Mononuclear cell (primary cell): ENCODE data around the gene SBF2. TPM values are rescaled to one million over a fixed set of nuclear protein-coding genes. Genes with fewer than 3 reads are reported as not detected.

ENCODE experiments used
- H3K27me3 ChIP-seq: 2 replicates; pipeline ENCODE4 v1.6.0; 2011; ENCODE audit warnings: low read length, control low read depth; ENCODE audit not compliant: insufficient read depth
- H3K4me1 ChIP-seq: 2 replicates; pipeline ENCODE4 v1.5.1; 2011; ENCODE audit warnings: mild to moderate bottlenecking, low read length, control low read depth; ENCODE audit not compliant: insufficient read depth
- H3K4me3 ChIP-seq: 2 replicates; pipeline ENCODE4 v1.5.1; 2011; ENCODE audit warnings: mild to moderate bottlenecking, low read length, moderate library complexity
- H3K9me3 ChIP-seq: 2 replicates; pipeline ENCODE4 v1.5.1; 2011; ENCODE audit warnings: low read depth, mild to moderate bottlenecking, control low read depth, low read length
- total RNA-seq: library from RNA; depleted of rRNA; stranded (reverse); fragments of >200 nt; gene quantifications from one replicate; pipeline ENCODE4 v1.2.3, GENCODE V29; 2012

SBF2 gene
- total RNA-seq, 1 donor = 35.1 TPM

DNA sequence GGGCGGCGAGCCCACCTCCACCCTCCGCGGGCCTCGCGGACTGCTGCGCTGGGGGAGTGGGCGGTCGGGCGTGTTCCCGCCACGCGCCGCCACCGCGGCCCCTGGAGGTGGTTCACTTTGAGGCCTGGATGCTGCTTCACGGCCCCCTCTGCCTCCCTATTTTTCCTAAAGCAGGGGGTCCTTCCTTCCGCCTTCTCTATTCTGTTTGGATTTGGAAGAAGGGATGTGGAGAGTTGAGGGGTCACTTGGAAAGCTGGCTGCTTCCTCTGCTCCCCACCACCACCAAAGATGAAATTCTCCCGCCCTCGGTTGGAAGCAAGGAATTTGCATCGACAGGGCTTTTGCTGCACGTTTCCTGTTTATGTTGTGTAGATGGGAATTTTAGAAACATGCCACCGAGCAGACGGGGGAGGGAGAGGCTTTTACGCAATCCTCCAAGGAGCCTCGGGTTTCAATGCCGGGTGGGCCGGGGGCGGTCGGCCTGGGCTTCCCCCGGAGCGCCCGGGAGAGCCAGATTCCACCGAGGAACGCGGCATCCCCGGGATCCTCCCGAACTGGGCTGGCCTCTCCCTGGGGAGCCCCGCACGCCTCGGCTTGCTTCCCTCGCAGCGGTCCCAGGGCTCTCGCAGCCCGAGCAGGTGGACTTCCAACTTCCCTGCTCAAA is 403 bp upstream of the SBF2 start:
- no peaks in the 10 kb centered on the region for H3K9me3 ChIP-seq

GRCh38 chr11:10291801-10292638 is 2.0 kb downstream of the SBF2 start:
- H3K4me1 ChIP-seq = peaks cover 73% of the 10 kb centered on the region
- no peak overlapping the region for H3K4me3 ChIP-seq
- H3K9me3 ChIP-seq = no peaks in the 10 kb centered on the region
- H3K27me3 ChIP-seq = peaks cover 27% of the 10 kb centered on the region

More for the DNA sequence above, 403 bp upstream of the SBF2 start:
- Histone ChIP-seq H3K4me3 (peak overlapping the region; percentile 73), H3K27me3 (peaks cover 29% of the 10 kb centered on the region), H3K4me1 (peaks cover 62% of the 10 kb centered on the region)

DNA sequence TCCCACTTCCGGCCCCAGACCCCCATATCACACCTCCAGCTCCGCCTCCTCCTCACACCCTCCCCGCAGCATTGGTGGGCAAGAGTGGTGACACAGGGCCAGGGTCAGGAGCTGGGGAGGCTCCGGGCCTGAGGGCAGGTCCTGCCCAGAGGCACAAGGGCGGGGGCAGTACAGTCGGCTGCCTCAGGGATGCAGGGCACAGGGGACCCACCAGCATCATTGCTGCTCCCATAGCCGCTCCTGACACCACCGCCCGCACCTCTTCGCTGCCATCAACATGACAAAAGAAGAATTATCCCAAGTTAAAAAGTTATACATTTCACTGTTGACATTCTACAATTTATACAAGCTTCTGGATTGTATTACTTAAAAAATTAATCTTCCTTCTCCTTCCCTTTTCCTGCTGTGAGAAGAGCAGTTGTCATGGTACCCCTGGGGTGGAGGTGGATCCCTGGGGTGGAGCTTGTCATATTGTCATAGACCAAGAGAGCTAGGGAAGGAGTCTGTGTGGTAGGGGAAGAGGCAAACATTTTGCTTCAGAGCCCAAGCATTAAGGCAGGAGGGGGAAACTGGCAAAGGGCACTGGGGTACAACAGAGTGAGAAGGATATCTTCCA is 4.1 kb downstream of the SBF2 start:
- Histone ChIP-seq H3K4me3 (no peak overlapping the region), H3K27me3 (peaks cover 6% of the 10 kb centered on the region), H3K9me3 (no peaks in the 10 kb centered on the region), H3K4me1 (peaks cover 78% of the 10 kb centered on the region)

- Histone ChIP-seq H3K9me3 (no peaks in the 10 kb centered on the region), H3K4me1 (peaks cover 76% of the 10 kb centered on the region), H3K4me3 (no peak overlapping the region), H3K27me3 (no peaks in the 10 kb centered on the region)
Observed at GRCh38 chr11:10288881-10289764, 4.9 kb downstream of the SBF2 start.

DNA sequence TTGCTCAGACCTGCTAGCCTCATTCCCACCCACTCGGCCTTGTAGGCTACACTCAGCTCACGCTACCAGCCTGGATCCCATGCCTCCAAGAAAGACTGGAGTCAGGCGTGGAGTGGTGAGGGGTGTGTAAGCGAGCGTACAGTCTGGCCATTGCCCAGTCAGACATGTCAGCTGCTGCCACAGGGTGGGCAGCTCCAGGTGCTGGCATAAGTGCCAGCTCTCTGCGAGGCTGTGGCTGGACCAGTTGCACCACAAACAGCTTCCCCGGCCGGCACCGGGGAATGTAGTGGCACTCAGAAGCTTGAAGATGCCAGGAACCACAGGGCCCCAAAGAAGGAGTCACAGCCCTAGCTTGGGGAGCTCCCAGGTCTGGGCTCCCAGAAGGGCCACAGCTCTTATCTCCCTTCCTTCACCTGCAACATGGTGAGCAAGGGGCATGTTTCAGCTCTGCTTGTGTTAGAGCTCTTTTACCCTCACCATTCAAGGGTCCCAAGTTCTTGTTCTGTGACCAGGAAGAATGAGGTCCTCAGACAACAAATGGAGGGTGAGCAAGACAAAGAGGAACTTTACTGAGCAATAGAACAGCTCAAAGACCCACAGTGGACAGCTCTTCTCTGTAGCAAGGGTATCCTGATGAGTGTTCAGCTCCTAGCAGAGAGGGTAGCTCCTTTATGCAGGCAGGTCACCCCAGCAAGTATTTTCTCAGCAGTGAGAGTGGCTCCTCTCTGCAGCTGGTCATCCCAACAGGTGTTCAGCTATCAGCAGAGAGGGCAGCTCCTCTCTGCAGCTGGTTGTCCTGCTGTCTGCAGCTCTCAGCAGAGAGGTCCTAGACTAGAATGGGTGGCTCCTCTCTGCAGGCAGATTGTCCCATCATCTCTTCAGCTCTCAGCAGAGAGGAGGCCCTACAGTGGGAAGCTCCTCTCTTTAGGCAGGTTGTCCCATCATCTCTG is 6.0 kb downstream of the SBF2 start:
- no peaks in the 10 kb centered on the region for H3K27me3 ChIP-seq
- no peak overlapping the region for H3K4me3 ChIP-seq
- peaks cover 70% of the 10 kb centered on the region for H3K4me1 ChIP-seq
- no peaks in the 10 kb centered on the region for H3K9me3 ChIP-seq

DNA sequence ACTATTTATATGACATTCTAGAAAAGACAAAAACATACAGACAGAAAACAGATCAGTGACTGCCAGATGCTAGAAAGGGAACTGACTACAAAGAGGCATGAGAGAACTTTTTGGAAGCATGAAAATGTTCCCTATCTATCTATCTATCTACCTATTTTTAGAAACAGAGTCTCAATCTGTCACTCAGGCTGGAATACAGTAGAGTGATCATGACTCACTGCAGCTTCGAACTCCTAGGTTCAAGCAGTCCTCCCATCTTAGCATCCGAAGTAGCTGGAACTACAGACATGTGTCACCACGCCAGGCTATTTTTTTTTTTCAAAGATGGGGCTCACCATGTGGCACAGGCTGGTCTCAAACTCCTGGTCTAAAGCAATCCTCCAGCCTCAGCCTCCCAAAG is 6.9 kb downstream of the SBF2 start:
- H3K9me3 ChIP-seq = no peaks in the 10 kb centered on the region
- peaks cover 61% of the 10 kb centered on the region for H3K4me1 ChIP-seq
- no peak overlapping the region for H3K4me3 ChIP-seq
- no peaks in the 10 kb centered on the region for H3K27me3 ChIP-seq

- peaks cover 54% of the 10 kb centered on the region for H3K4me1 ChIP-seq
Observed at GRCh38 chr11:10285148-10285802, 8.7 kb downstream of the SBF2 start.

DNA sequence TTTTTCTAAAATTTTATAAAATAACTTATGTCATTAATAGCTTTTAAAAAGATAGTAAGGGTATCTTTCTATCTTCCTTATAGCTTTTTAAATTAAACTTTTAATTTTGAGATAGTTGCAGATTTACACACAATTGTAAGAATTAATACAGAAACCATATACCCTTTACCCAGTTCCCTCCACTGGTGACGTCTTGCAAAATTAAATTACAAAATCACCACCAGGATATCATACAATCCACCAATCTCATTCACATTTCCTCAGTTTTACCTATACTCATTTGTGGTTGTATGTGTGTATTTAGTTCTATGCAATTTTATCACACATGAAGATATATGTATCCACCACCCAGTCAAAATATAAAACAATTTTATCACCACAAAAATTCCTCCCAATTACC is 10.0 kb downstream of the SBF2 start:
- Histone ChIP-seq H3K4me3 (no peak overlapping the region), H3K4me1 (peaks cover 41% of the 10 kb centered on the region), H3K9me3 (no peaks in the 10 kb centered on the region), H3K27me3 (no peaks in the 10 kb centered on the region)

More at GRCh38 chr11:10285148-10285802, 8.7 kb downstream of the SBF2 start:
- no peaks in the 10 kb centered on the region for H3K27me3 ChIP-seq
- no peaks in the 10 kb centered on the region for H3K9me3 ChIP-seq
- no peak overlapping the region for H3K4me3 ChIP-seq

DNA sequence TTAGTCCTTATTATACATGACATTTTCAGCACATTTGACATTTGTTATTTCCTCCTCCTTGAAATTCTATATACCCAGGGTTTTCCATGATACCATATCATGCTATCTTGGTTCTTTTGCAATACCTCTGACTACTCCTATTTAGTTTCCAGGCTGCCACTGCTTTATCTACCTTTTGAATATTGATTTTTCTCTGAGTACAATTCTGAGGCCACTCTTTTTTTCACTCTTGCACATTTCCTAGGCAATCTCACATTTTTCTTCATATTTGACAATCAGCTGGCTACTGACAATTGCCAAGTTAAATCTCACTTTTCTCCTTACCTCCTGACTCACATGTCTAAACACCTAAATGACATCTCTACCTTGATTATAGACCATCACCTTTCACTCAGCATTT is 11.9 kb downstream of the SBF2 start:
- no peaks in the 10 kb centered on the region for H3K27me3 ChIP-seq
- H3K4me1 ChIP-seq = peaks cover 23% of the 10 kb centered on the region
- H3K4me3 ChIP-seq = no peak overlapping the region
- H3K9me3 ChIP-seq = no peaks in the 10 kb centered on the region

DNA sequence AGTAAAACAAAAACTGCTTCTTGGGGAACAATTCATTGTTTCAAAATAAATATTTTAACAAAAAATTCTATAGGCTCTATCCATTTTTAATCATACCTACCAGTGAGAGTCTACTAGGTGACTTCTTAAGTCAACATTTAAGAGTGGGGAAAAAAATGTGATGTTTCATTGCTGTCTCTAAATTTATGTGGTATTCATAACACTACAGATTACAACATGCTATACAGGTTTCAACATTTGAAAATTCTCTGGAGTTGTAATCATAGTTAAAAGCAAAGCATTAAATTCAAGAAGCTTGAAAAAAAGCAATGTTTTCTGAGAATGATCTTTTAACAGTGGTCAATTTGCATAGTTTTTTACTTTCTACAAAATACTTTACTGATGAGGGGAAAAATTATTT is 18.3 kb downstream of the SBF2 start:
- H3K9me3 ChIP-seq = no peaks in the 10 kb centered on the region
- no peaks in the 10 kb centered on the region for H3K27me3 ChIP-seq
- no peaks in the 10 kb centered on the region for H3K4me1 ChIP-seq
- H3K4me3 ChIP-seq = no peak overlapping the region

DNA sequence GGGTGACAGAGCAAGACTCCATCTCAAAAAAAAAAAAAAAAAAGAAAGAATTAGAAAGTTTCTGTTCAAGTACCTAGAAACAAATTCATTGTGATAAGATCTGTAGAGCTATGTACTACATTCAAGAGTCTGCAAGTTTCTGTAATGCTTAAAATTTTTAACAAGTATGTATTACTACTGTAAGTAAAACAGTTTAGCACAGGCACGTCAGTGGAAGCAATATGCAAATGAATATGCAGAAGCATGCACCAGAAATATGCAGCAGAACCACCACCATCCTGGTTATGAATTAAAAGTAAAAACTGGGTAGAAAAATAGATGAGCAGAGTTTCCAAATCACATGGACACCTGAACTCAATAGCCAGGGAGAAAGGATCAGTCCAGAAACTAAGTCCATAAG is 19.3 kb downstream of the SBF2 start:
- Histone ChIP-seq H3K4me3 (no peak overlapping the region), H3K4me1 (no peaks in the 10 kb centered on the region), H3K9me3 (no peaks in the 10 kb centered on the region), H3K27me3 (no peaks in the 10 kb centered on the region)

GRCh38 chr11:10273738-10274137 is 20.3 kb downstream of the SBF2 start:
- no peak overlapping the region for H3K4me3 ChIP-seq
- H3K9me3 ChIP-seq = no peaks in the 10 kb centered on the region
- no peaks in the 10 kb centered on the region for H3K27me3 ChIP-seq
- no peaks in the 10 kb centered on the region for H3K4me1 ChIP-seq

- H3K4me1 ChIP-seq = no peaks in the 10 kb centered on the region
- H3K27me3 ChIP-seq = no peaks in the 10 kb centered on the region
- no peaks in the 10 kb centered on the region for H3K9me3 ChIP-seq
- no peak overlapping the region for H3K4me3 ChIP-seq
Observed at GRCh38 chr11:10272132-10272531, 21.9 kb downstream of the SBF2 start.
